Occipital lobe (tissue), 2 donors: ENCODE results near the gene RBP7. TPM values are rescaled to one million over a fixed set of nuclear protein-coding genes. Genes with fewer than 3 reads are reported as not detected.
"Not testable (repeated sequence)": the region's sequence is repeated elsewhere in the genome, so short reads cannot be mapped to it uniquely, and the experiment has no call there.

Experiments used
- DNase-seq: peaks from one replicate; lab custom pipeline; 2025; lab: John Stamatoyannopoulos, UW
- total RNA-seq: library from RNA; depleted of rRNA; stranded (reverse); fragments of >200 nt; gene quantifications from one replicate; pipeline ENCODE4 v1.2.3, GENCODE V29; 2014

Gene RBP7
- total RNA-seq: not detected

GRCh38 chr1:9996624-9997582 is at the start of gene RBP7:
Gene RBP7, plus strand, starts transcription at chr1:9997228. Its CDS starts 31 bp downstream, at chr1:9997259.
- no peak for DNase-seq

GRCh38 chr1:9957726-9958125 is 39.3 kb upstream of the RBP7 start:
- DNase-seq: no peak

- no peak for DNase-seq
Observed at GRCh38 chr1:9960011-9960410, 37.0 kb upstream of the RBP7 start.

GRCh38 chr1:9960706-9961562 is 36.1 kb upstream of the RBP7 start:
- no peak for DNase-seq

- no peak for DNase-seq
Observed at GRCh38 chr1:9984253-9984652, 12.8 kb upstream of the RBP7 start.

- no peak for DNase-seq
Observed at GRCh38 chr1:9985001-9985400, 12.0 kb upstream of the RBP7 start.

GRCh38 chr1:9989773-9990172 is 7.3 kb upstream of the RBP7 start:
- DNase-seq: no peak

GRCh38 chr1:9990944-9991343 is 6.1 kb upstream of the RBP7 start:
- DNase-seq: no peak

- DNase-seq: no peak
Observed at GRCh38 chr1:9992910-9993309, 4.1 kb upstream of the RBP7 start.

- DNase-seq: no peak
Observed at GRCh38 chr1:9993561-9994075, 3.4 kb upstream of the RBP7 start.

GRCh38 chr1:10001016-10001665 is 4.1 kb downstream of the RBP7 start:
- DNase-seq: peak; percentile 12

- DNase-seq: not testable (repeated sequence)
Observed at GRCh38 chr1:10005248-10005647, 8.2 kb downstream of the RBP7 start.

- no peak for DNase-seq
Observed at GRCh38 chr1:10007169-10007568, 10.1 kb downstream of the RBP7 start.

GRCh38 chr1:10014016-10014415 is 17.0 kb downstream of the RBP7 start:
- no peak for DNase-seq

- DNase-seq: no peak
Observed at GRCh38 chr1:10019561-10019960, 22.5 kb downstream of the RBP7 start.

- no peak for DNase-seq
Observed at GRCh38 chr1:10020086-10020485, 23.1 kb downstream of the RBP7 start.

- not testable (repeated sequence) for DNase-seq
Observed at GRCh38 chr1:10020678-10021077, 23.6 kb downstream of the RBP7 start.

- not testable (repeated sequence) for DNase-seq
Observed at GRCh38 chr1:10021992-10022391, 25.0 kb downstream of the RBP7 start.

GRCh38 chr1:10022656-10023055 is 25.6 kb downstream of the RBP7 start:
- DNase-seq: no peak

GRCh38 chr1:10025354-10025753 is 28.3 kb downstream of the RBP7 start:
- DNase-seq: no peak

GRCh38 chr1:10027027-10027426 is 30.0 kb downstream of the RBP7 start:
- no peak for DNase-seq
